Sigmoid colon (tissue), 4 donors: ENCODE measurements around the gene PPM1K.

Source experiments
- EP300 ChIP-seq, 4 donors: sonication (generic); formaldehyde crosslinking; IDR thresholded peaks; one replicate each; pipeline ENCODE4 v1.6.1; 2017; ENCODE audit warnings: antibody characterized with exemption in 4 of 4
- POLR2A ChIP-seq, 2 donors: fragments of 450-650 bp; IDR thresholded peaks; one replicate each; pipeline ENCODE4 v1.6.1; 2016; ENCODE audit warnings: antibody characterized with exemption in 2 of 2, mild to moderate bottlenecking in 2 of 2, moderate library complexity in 2 of 2
- POLR2AphosphoS5 ChIP-seq, 4 donors: sonication (generic); formaldehyde crosslinking; IDR thresholded peaks; one replicate each; pipeline ENCODE4 v1.6.1; 2017; ENCODE audit warnings: antibody characterized with exemption in 4 of 4
- TF ChIP-seq, protein P1 (sequence below), 4 experiments: fragments of 450-650 bp in 3 of 4; fragments of 200-600 bp in 1 of 4; IDR thresholded peaks; one replicate each; pipeline ENCODE4 v1.5.1; 2016 to 2019; ENCODE audit warnings: antibody characterized with exemption in 4 of 4, mild to moderate bottlenecking in 3 of 4, moderate library complexity in 2 of 4

DNA sequence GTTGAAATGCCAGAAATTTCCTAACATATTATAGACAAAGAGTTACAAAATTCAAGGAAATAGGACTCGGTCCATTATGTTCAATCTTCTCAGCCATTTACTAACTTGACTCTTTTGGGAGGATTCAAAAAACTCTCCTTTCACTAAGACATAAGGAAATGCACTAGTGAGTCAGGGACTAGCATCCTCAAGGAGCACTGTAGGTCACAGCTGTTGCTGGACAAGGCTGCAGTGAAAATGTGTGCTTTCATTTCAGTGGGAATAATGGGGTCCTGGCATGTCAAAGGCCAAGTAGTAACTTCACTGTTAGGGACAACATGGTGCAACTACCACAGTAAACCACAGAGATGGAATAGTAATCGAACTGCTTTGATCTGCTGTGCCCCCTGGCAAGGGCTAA lies 69.0 kb downstream of the PPM1K start:
- TF ChIP-seq, protein P1, sequence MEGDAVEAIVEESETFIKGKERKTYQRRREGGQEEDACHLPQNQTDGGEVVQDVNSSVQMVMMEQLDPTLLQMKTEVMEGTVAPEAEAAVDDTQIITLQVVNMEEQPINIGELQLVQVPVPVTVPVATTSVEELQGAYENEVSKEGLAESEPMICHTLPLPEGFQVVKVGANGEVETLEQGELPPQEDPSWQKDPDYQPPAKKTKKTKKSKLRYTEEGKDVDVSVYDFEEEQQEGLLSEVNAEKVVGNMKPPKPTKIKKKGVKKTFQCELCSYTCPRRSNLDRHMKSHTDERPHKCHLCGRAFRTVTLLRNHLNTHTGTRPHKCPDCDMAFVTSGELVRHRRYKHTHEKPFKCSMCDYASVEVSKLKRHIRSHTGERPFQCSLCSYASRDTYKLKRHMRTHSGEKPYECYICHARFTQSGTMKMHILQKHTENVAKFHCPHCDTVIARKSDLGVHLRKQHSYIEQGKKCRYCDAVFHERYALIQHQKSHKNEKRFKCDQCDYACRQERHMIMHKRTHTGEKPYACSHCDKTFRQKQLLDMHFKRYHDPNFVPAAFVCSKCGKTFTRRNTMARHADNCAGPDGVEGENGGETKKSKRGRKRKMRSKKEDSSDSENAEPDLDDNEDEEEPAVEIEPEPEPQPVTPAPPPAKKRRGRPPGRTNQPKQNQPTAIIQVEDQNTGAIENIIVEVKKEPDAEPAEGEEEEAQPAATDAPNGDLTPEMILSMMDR (IDR thresholded peaks at IDR 0.05): no peak
- no peak for TF ChIP-seq POLR2A (IDR thresholded peaks at IDR 0.05)
- TF ChIP-seq POLR2AphosphoS5 (IDR thresholded peaks at IDR 0.05): no peak
- TF ChIP-seq EP300 (IDR thresholded peaks at IDR 0.05): no peak
